Esophagus muscularis mucosa (tissue), 3 donors: ENCODE measurements around the gene HOTAIR.

Source experiments
- POLR2A ChIP-seq: fragments of 450-650 bp; IDR thresholded peaks from one replicate; pipeline ENCODE4 v1.6.1; 2017; ENCODE audit warnings: antibody characterized with exemption, moderate library complexity, mild to moderate bottlenecking, low read depth
- TF ChIP-seq, protein P1 (sequence below), 3 experiments: fragments of 200-600 bp in 2 of 3; fragments of 450-650 bp in 1 of 3; sonication (generic) in 2 of 3; IDR thresholded peaks; one replicate each; pipeline ENCODE4 v1.5.1; 2017 to 2019; ENCODE audit warnings: antibody characterized with exemption in 3 of 3, mild to moderate bottlenecking in 2 of 3, moderate library complexity in 1 of 3

DNA sequence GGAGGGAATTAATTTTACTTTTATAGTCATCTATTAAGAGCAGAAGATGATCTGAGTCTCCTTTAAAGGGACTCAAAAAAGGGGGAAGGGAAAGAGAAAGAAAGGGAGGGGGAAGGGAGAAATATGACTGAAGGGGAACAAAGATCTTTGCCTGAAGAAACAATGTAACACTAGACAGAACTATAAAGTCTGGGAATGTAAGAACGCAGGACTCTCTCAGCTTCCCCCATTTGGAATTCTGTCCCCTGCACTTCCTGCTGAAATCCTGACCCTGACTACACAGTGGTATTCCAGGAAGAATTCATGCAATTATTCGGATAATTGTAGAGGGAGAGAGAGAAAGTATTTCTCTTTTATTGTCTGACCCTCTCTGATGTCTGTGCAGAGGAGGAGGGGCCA, 10.4 kb downstream of the HOTAIR start:
- no peak for TF ChIP-seq POLR2A
- TF ChIP-seq, protein P1, sequence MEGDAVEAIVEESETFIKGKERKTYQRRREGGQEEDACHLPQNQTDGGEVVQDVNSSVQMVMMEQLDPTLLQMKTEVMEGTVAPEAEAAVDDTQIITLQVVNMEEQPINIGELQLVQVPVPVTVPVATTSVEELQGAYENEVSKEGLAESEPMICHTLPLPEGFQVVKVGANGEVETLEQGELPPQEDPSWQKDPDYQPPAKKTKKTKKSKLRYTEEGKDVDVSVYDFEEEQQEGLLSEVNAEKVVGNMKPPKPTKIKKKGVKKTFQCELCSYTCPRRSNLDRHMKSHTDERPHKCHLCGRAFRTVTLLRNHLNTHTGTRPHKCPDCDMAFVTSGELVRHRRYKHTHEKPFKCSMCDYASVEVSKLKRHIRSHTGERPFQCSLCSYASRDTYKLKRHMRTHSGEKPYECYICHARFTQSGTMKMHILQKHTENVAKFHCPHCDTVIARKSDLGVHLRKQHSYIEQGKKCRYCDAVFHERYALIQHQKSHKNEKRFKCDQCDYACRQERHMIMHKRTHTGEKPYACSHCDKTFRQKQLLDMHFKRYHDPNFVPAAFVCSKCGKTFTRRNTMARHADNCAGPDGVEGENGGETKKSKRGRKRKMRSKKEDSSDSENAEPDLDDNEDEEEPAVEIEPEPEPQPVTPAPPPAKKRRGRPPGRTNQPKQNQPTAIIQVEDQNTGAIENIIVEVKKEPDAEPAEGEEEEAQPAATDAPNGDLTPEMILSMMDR (IDR thresholded peaks at IDR 0.05): no peak
